Naive B cell (primary cell): Measurements from ENCODE around the gene RAPGEF1. TPM values are rescaled to one million over a fixed set of nuclear protein-coding genes. Genes with fewer than 3 reads are reported as not detected.

Experiments used
- ATAC-seq, 2 donors: fragments of 150-1000 bp; cut with Tn5 transposase; 2 replicates each; pipeline ENCODE4 v1.10.0; 2021; ENCODE audit warnings: low read depth in 2 of 2, mild to moderate bottlenecking in 2 of 2, moderate library complexity in 2 of 2
- DNase-seq: peaks from one replicate; pipeline ENCODE4 v3.0.0; 2022
- H3K27ac Mint-ChIP-seq, 6 donors: one replicate each; pipeline ENCODE4 v1.8.0; 2020 to 2022; ENCODE audit warnings: mild to moderate bottlenecking in 6 of 6, mixed read lengths in 6 of 6, moderate library complexity in 5 of 6, inconsistent platforms in 2 of 6
- H3K27me3 Mint-ChIP-seq, 3 donors: one replicate each; pipeline ENCODE4 v1.8.0; 2021 to 2022; ENCODE audit warnings: mixed read lengths in 3 of 3, mild to moderate bottlenecking in 1 of 3
- H3K36me3 Mint-ChIP-seq, 2 donors: one replicate each; pipeline ENCODE4 v1.8.0; 2020 to 2022; ENCODE audit warnings: mixed read lengths in 2 of 2, inconsistent platforms in 1 of 2, mild to moderate bottlenecking in 1 of 2
- H3K4me1 Mint-ChIP-seq, 3 donors: one replicate each; pipeline ENCODE4 v1.8.0; 2020 to 2022; ENCODE audit warnings: mixed read lengths in 3 of 3, inconsistent platforms in 1 of 3, mild to moderate bottlenecking in 1 of 3, moderate library complexity in 1 of 3
- H3K4me3 Mint-ChIP-seq, 8 donors: one replicate each; pipeline ENCODE4 v1.8.0; 2020 to 2022; ENCODE audit warnings: mild to moderate bottlenecking in 8 of 8, mixed read lengths in 8 of 8, moderate library complexity in 8 of 8, inconsistent platforms in 2 of 8
- H3K9me3 Mint-ChIP-seq, 7 donors: one replicate each; pipeline ENCODE4 v1.8.0; 2020 to 2022; ENCODE audit warnings: mixed read lengths in 7 of 7, mild to moderate bottlenecking in 5 of 7, inconsistent platforms in 2 of 7, moderate library complexity in 1 of 7
- polyA plus RNA-seq, 6 donors: library from polyadenylated mRNA; unstranded; fragments of 300-500 nt; fragmentation: Illumina TruSeq; gene quantifications; one replicate each; pipeline ENCODE4 v1.2.3, GENCODE V29; 2021; ENCODE audit warnings: low read depth in 6 of 6

RAPGEF1 gene, protein sequence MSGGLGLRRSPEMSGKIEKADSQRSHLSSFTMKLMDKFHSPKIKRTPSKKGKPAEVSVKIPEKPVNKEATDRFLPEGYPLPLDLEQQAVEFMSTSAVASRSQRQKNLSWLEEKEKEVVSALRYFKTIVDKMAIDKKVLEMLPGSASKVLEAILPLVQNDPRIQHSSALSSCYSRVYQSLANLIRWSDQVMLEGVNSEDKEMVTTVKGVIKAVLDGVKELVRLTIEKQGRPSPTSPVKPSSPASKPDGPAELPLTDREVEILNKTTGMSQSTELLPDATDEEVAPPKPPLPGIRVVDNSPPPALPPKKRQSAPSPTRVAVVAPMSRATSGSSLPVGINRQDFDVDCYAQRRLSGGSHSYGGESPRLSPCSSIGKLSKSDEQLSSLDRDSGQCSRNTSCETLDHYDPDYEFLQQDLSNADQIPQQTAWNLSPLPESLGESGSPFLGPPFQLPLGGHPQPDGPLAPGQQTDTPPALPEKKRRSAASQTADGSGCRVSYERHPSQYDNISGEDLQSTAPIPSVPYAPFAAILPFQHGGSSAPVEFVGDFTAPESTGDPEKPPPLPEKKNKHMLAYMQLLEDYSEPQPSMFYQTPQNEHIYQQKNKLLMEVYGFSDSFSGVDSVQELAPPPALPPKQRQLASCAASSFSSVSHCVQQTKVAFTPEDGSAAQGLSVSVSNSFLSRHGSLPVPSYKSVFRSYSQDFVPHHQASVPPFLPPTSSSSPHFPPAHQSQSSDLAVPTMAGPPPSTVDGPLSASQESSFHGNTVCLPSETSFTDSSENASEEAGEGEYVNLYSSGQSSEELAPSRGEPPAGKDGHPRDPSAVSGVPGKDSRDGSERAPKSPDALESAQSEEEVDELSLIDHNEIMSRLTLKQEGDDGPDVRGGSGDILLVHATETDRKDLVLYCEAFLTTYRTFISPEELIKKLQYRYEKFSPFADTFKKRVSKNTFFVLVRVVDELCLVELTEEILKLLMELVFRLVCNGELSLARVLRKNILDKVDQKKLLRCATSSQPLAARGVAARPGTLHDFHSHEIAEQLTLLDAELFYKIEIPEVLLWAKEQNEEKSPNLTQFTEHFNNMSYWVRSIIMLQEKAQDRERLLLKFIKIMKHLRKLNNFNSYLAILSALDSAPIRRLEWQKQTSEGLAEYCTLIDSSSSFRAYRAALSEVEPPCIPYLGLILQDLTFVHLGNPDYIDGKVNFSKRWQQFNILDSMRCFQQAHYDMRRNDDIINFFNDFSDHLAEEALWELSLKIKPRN (N-terminal part only)
- polyA plus RNA-seq: 10 to 100 TPM in 2 of 6 donors, 1 to 10 TPM in 4; 3.4 to 21.1 (median 7.9) TPM

DNA sequence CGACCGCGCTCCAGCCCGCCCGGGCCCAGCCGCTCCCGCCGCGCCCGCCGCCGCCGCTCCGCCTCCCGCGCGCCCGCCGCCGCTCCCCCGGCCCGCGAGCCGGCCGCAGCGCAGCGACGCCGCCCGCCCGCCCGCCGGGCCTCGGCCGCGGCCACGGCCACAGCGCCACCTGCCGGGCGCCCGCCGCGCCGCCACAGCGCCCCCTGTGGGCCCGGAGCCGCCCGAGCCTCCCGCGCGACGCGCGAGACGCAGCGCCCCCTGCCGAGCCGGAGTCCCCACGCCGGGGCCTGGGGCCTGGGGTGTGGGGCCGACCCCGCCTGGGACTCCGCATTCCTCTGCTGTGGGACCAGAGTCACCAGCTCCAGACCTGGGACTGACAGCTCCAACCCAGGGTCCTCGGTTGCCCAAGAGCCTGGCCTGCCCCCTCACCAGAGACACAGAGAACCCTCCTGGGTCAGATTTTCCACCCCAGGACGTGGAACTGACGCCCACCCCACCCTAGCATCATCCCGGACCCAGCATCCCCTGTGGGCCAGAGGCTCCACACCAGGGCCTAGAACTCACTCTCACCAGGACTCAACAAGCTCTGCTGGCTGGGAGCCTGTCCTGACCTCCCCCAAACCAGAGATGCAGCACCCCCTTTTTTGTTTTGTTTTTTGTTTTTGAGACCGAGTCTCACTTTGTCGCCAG, at the start of gene RAPGEF1:
Gene RAPGEF1 (minus strand): TSS at position 118 of the 690 bp plus-strand sequence. CDS start 246 bp downstream, outside the sequence.
- H3K4me1 Mint-ChIP-seq: peaks cover 46 to 64% (median 58%) of the 10 kb centered on the region in 3 donors
- no peaks in the 10 kb centered on the region for H3K27me3 Mint-ChIP-seq
- peak within 1 kb of the TSS; percentile 85 to 97 (median 92) for H3K27ac Mint-ChIP-seq
- H3K36me3 Mint-ChIP-seq: no peaks in the 10 kb centered on the region
- DNase-seq (peak; percentile 82), ATAC-seq (peak; percentile 65 to 67)
- no peaks in the 10 kb centered on the region for H3K9me3 Mint-ChIP-seq
- H3K4me3 Mint-ChIP-seq: peak within 1 kb of the TSS; percentile 88 to 98 (median 94)

DNA sequence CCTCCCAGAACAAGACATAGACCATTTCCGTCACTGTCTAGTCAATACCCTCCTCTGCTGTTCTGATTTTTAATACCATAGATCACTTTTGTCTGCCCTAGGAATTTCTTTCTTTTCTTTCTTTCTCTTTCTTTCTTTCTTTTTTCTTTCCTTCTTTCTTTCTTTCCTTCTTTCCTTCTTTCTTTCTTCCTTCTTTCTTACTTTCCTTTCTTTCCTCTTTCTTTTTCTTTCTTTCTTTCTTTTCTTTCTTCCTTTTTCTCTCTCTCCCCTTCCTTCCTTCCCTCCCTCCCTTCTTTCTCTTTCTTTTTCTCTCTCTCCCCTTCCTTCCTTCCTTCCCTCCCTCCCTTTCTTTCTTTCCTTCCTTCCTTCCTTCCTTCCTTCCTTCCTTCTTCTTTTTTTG, 49.0 kb upstream of the RAPGEF1 start:
- no peaks in the 10 kb centered on the region for H3K36me3 Mint-ChIP-seq
- no peak overlapping the region for H3K4me3 Mint-ChIP-seq
- ATAC-seq (no peak), DNase-seq (no peak)
- peaks cover 27 to 60% (median 57%) of the 10 kb centered on the region in 3 donors for H3K27me3 Mint-ChIP-seq
- peaks cover 0 to 5% (median 0%) of the 10 kb centered on the region in 7 donors for H3K9me3 Mint-ChIP-seq
- no peaks in the 10 kb centered on the region for H3K4me1 Mint-ChIP-seq
- no peak overlapping the region for H3K27ac Mint-ChIP-seq

- ATAC-seq: no peak
- Mint-ChIP-seq H3K4me1 (no peaks in the 10 kb centered on the region), H3K27ac (peak overlapping the region in 1 of 6 donors; percentile 42), H3K4me3 (no peak overlapping the region), H3K36me3 (no peaks in the 10 kb centered on the region), H3K9me3 (peaks cover 0 to 12% (median 6%) of the 10 kb centered on the region in 7 donors), H3K27me3 (peaks cover 30 to 64% (median 63%) of the 10 kb centered on the region in 3 donors)
- DNase-seq: no peak
Measured at GRCh38 chr9:131787838-131788237, 48.0 kb upstream of the RAPGEF1 start.

- Mint-ChIP-seq H3K4me3 (no peak overlapping the region), H3K4me1 (no peaks in the 10 kb centered on the region), H3K9me3 (peaks cover 0 to 12% (median 6%) of the 10 kb centered on the region in 7 donors), H3K36me3 (no peaks in the 10 kb centered on the region), H3K27me3 (peaks cover 39 to 60% (median 45%) of the 10 kb centered on the region in 3 donors), H3K27ac (no peak overlapping the region)
- no peak for DNase-seq
- ATAC-seq: no peak
Measured at GRCh38 chr9:131784748-131785501, 45.0 kb upstream of the RAPGEF1 start.

- Mint-ChIP-seq H3K27ac (no peak overlapping the region), H3K4me3 (no peak overlapping the region), H3K9me3 (peaks cover 0 to 12% (median 6%) of the 10 kb centered on the region in 7 donors), H3K4me1 (no peaks in the 10 kb centered on the region), H3K36me3 (no peaks in the 10 kb centered on the region), H3K27me3 (peaks cover 33 to 57% (median 35%) of the 10 kb centered on the region in 3 donors)
- DNase-seq: no peak
- ATAC-seq: no peak
Measured at GRCh38 chr9:131781069-131781468, 41.2 kb upstream of the RAPGEF1 start.

- H3K4me3 Mint-ChIP-seq: no peak overlapping the region
- no peaks in the 10 kb centered on the region for H3K36me3 Mint-ChIP-seq
- H3K9me3 Mint-ChIP-seq: peaks cover 0 to 2% (median 0%) of the 10 kb centered on the region in 7 donors
- H3K4me1 Mint-ChIP-seq: no peaks in the 10 kb centered on the region
- DNase-seq (no peak), ATAC-seq (no peak)
- no peak overlapping the region for H3K27ac Mint-ChIP-seq
- H3K27me3 Mint-ChIP-seq: peaks cover 21 to 69% (median 49%) of the 10 kb centered on the region in 3 donors
Measured at GRCh38 chr9:131776473-131776872, 36.6 kb upstream of the RAPGEF1 start.

DNA sequence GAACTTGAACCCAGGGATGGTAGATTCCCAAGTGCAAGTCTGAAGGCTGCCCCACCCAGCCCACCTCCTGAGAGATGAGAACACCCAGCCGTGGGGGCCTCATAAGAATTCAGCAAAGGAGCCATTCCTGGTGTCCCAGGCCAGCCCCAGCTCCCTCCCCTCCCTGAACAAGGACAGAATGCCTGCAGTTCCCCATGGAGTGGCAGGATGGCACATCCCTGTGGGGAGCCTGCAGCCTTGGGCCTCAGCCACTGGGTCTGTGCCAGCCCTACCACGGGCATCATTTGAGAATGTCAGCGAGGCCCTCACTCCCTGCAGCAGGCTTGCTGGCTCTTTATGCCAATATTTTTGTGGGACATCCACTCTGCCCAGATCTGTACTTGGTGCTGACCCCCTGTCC, 36.2 kb upstream of the RAPGEF1 start:
- H3K36me3 Mint-ChIP-seq: no peaks in the 10 kb centered on the region

DNA sequence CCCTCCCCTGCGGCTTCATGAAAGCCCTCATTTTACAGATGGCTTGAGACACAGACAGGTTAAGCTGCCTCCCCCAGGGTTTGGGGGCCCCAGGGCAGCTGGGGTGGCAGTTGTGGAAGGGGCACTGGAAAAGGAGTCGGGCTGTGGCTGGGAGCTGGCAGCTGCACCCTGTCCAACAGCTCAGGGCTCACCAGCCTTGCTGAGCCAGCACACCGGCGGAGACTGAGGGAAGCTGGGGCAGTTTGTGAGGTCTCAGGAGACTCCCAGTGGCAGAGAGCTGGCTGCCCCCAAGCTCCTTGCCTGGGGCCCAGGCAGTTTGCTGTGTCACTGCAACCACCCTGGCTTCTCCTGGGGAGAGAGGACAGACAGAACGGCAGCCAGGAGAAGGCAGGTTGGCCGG, 34.8 kb upstream of the RAPGEF1 start:
- no peaks in the 10 kb centered on the region for H3K4me1 Mint-ChIP-seq
- ATAC-seq: no peak
- H3K9me3 Mint-ChIP-seq: peaks cover 0 to 2% (median 0%) of the 10 kb centered on the region in 7 donors
- no peak overlapping the region for H3K4me3 Mint-ChIP-seq
- peaks cover 15 to 73% (median 67%) of the 10 kb centered on the region in 3 donors for H3K27me3 Mint-ChIP-seq
- no peak overlapping the region for H3K27ac Mint-ChIP-seq
- no peaks in the 10 kb centered on the region for H3K36me3 Mint-ChIP-seq
- no peak for DNase-seq

More for the DNA sequence above, 36.2 kb upstream of the RAPGEF1 start:
- ATAC-seq (no peak), DNase-seq (no peak)
- H3K27me3 Mint-ChIP-seq: peaks cover 17 to 70% (median 54%) of the 10 kb centered on the region in 3 donors
- H3K4me3 Mint-ChIP-seq: no peak overlapping the region
- H3K9me3 Mint-ChIP-seq: peaks cover 0 to 2% (median 0%) of the 10 kb centered on the region in 7 donors
- H3K4me1 Mint-ChIP-seq: no peaks in the 10 kb centered on the region
- no peak overlapping the region for H3K27ac Mint-ChIP-seq

GRCh38 chr9:131773911-131774379, 34.1 kb upstream of the RAPGEF1 start:
- no peaks in the 10 kb centered on the region for H3K36me3 Mint-ChIP-seq
- H3K4me3 Mint-ChIP-seq: no peak overlapping the region
- no peak overlapping the region for H3K27ac Mint-ChIP-seq
- peaks cover 9 to 69% (median 64%) of the 10 kb centered on the region in 3 donors for H3K27me3 Mint-ChIP-seq
- H3K9me3 Mint-ChIP-seq: peaks cover 0 to 2% (median 0%) of the 10 kb centered on the region in 7 donors
- no peaks in the 10 kb centered on the region for H3K4me1 Mint-ChIP-seq
- DNase-seq (no peak), ATAC-seq (no peak)

- Mint-ChIP-seq H3K4me1 (no peaks in the 10 kb centered on the region), H3K27ac (no peak overlapping the region), H3K36me3 (no peaks in the 10 kb centered on the region), H3K9me3 (peaks cover 0 to 2% (median 0%) of the 10 kb centered on the region in 7 donors), H3K4me3 (no peak overlapping the region), H3K27me3 (peaks cover 8 to 71% (median 58%) of the 10 kb centered on the region in 3 donors)
- ATAC-seq (no peak), DNase-seq (no peak)
Measured at GRCh38 chr9:131772940-131773339, 33.1 kb upstream of the RAPGEF1 start.

- ATAC-seq (no peak), DNase-seq (no peak)
- H3K27me3 Mint-ChIP-seq: peaks cover 12 to 63% (median 51%) of the 10 kb centered on the region in 3 donors
- H3K9me3 Mint-ChIP-seq: peaks cover 0 to 2% (median 0%) of the 10 kb centered on the region in 7 donors
- no peaks in the 10 kb centered on the region for H3K36me3 Mint-ChIP-seq
- H3K27ac Mint-ChIP-seq: no peak overlapping the region
- no peaks in the 10 kb centered on the region for H3K4me1 Mint-ChIP-seq
- H3K4me3 Mint-ChIP-seq: no peak overlapping the region
Measured at GRCh38 chr9:131771646-131772045, 31.8 kb upstream of the RAPGEF1 start.

- H3K4me3 Mint-ChIP-seq: no peak overlapping the region
- ATAC-seq: no peak
- no peaks in the 10 kb centered on the region for H3K4me1 Mint-ChIP-seq
- H3K27ac Mint-ChIP-seq: no peak overlapping the region
- no peak for DNase-seq
- peaks cover 21 to 66% (median 61%) of the 10 kb centered on the region in 3 donors for H3K27me3 Mint-ChIP-seq
- H3K36me3 Mint-ChIP-seq: no peaks in the 10 kb centered on the region
- peaks cover 0 to 2% (median 0%) of the 10 kb centered on the region in 7 donors for H3K9me3 Mint-ChIP-seq
Measured at GRCh38 chr9:131769361-131769760, 29.5 kb upstream of the RAPGEF1 start.
